CD4-positive, alpha-beta memory T cell (primary cell): Measurements from ENCODE around the gene SMAD9. TPM values are rescaled to one million over a fixed set of nuclear protein-coding genes. Genes with fewer than 3 reads are reported as not detected.

Experiments
- CTCF ChIA-PET: fragments of 350-600 bp; sonication (Branson Sonifier 250); formaldehyde crosslinking; loops from one replicate; lab custom pipeline; 2021; ENCODE audit warnings: inconsistent platforms; ENCODE audit not compliant: partially characterized antibody; lab: Charles Lee
- POLR2A ChIA-PET: fragments of 350-600 bp; sonication (Branson Sonifier 250); formaldehyde crosslinking; loops from one replicate; lab custom pipeline; 2021; ENCODE audit not compliant: partially characterized antibody; lab: Charles Lee
- DNase-seq, 5 donors: peaks; one replicate each; pipeline versions ENCODE4 v3.0.0 to v3.0.0-alpha.2; 2020 to 2022; ENCODE audit warnings: mixed read lengths in 1 of 5
- H3K27ac ChIP-seq: one replicate; pipeline ENCODE4 v1.7.0; 2013; ENCODE audit warnings: low read depth, low read length
- H3K27me3 ChIP-seq: 2 replicates; pipeline ENCODE4 v1.7.0; 2013; ENCODE audit warnings: mild to moderate bottlenecking, low read length, moderate library complexity; ENCODE audit not compliant: insufficient read depth
- H3K36me3 ChIP-seq: 2 replicates; pipeline ENCODE4 v1.7.0; 2013; ENCODE audit warnings: mild to moderate bottlenecking, low read length, moderate library complexity; ENCODE audit not compliant: insufficient read depth
- H3K4me1 ChIP-seq: 2 replicates; pipeline ENCODE4 v1.7.0; 2013; ENCODE audit warnings: mild to moderate bottlenecking, low read length, moderate library complexity; ENCODE audit not compliant: insufficient read depth
- H3K4me3 ChIP-seq, 2 donors: one replicate each; pipeline ENCODE4 v1.7.0; 2013; ENCODE audit warnings: low read length in 2 of 2, mild to moderate bottlenecking in 1 of 2
- H3K9me3 ChIP-seq, 2 donors: one replicate each; pipeline ENCODE4 v1.7.0; 2013; ENCODE audit warnings: low read length in 2 of 2, control low read depth in 1 of 2; ENCODE audit not compliant: control insufficient read depth in 1 of 2
- H3K27ac Mint-ChIP-seq, 7 donors: one replicate each; pipeline ENCODE4 v1.8.0; 2020 to 2021; ENCODE audit warnings: mixed read lengths in 7 of 7, mild to moderate bottlenecking in 6 of 7, inconsistent platforms in 3 of 7, moderate library complexity in 3 of 7
- H3K27me3 Mint-ChIP-seq, 2 donors: one replicate each; pipeline ENCODE4 v1.8.0; 2020 to 2021; ENCODE audit warnings: mixed read lengths in 2 of 2
- H3K36me3 Mint-ChIP-seq, 2 donors: one replicate each; pipeline ENCODE4 v1.8.0; 2020 to 2021; ENCODE audit warnings: mixed read lengths in 2 of 2, inconsistent platforms in 1 of 2, mild to moderate bottlenecking in 1 of 2
- H3K4me1 Mint-ChIP-seq, 4 donors: one replicate each; pipeline ENCODE4 v1.8.0; 2020 to 2021; ENCODE audit warnings: mixed read lengths in 4 of 4, mild to moderate bottlenecking in 1 of 4
- H3K4me3 Mint-ChIP-seq, 8 donors: one replicate each; pipeline ENCODE4 v1.8.0; 2020 to 2021; ENCODE audit warnings: mixed read lengths in 8 of 8, mild to moderate bottlenecking in 7 of 8, moderate library complexity in 6 of 8, inconsistent platforms in 3 of 8
- H3K9me3 Mint-ChIP-seq, 8 donors: one replicate each; pipeline ENCODE4 v1.8.0; 2020 to 2021; ENCODE audit warnings: mixed read lengths in 8 of 8, mild to moderate bottlenecking in 5 of 8, inconsistent platforms in 3 of 8, moderate library complexity in 1 of 8
- intact Hi-C: fragments of 100-400 bp; cut with micrococcal nuclease; formaldehyde crosslinking; loops from one replicate; pipeline ENCODE4 v1.15.1; 2023
- polyA plus RNA-seq, 2 donors: library from polyadenylated mRNA; unstranded; fragments of 300-500 nt; fragmentation: Illumina TruSeq; gene quantifications; one replicate each; pipeline ENCODE4 v1.2.3, GENCODE V29; 2021
- total RNA-seq, 2 experiments: library from RNA; stranded (reverse); gene quantifications; one replicate each; pipeline ENCODE4 v1.2.3, GENCODE V29; 2021

SMAD9 gene
- total and polyA plus RNA-seq, 4 experiments from 2014 or later: 0.10 TPM; not detected in 3

- Histone ChIP-seq H3K4me3 (no peak overlapping the region), H3K27ac (no peak overlapping the region), H3K4me1 (no peaks in the 10 kb centered on the region), H3K9me3 (no peaks in the 10 kb centered on the region), H3K27me3 (no peaks in the 10 kb centered on the region), H3K36me3 (no peaks in the 10 kb centered on the region)
- Mint-ChIP-seq H3K4me1 (peaks cover 0 to 2% (median 0%) of the 10 kb centered on the region in 4 donors), H3K36me3 (no peaks in the 10 kb centered on the region), H3K27ac (peak overlapping the region in 1 of 7 donors; percentile 28), H3K9me3 (no peaks in the 10 kb centered on the region), H3K4me3 (no peak overlapping the region), H3K27me3 (peaks cover 7 to 8% of the 10 kb centered on the region in 2 donors)
- ChIA-PET POLR2A (no interaction called here), CTCF (no interaction called here)
- no peak for DNase-seq
- intact Hi-C loops: no loop called here
Measured at GRCh38 chr13:36850790-36851438, 69.1 kb downstream of the SMAD9 start.

DNA sequence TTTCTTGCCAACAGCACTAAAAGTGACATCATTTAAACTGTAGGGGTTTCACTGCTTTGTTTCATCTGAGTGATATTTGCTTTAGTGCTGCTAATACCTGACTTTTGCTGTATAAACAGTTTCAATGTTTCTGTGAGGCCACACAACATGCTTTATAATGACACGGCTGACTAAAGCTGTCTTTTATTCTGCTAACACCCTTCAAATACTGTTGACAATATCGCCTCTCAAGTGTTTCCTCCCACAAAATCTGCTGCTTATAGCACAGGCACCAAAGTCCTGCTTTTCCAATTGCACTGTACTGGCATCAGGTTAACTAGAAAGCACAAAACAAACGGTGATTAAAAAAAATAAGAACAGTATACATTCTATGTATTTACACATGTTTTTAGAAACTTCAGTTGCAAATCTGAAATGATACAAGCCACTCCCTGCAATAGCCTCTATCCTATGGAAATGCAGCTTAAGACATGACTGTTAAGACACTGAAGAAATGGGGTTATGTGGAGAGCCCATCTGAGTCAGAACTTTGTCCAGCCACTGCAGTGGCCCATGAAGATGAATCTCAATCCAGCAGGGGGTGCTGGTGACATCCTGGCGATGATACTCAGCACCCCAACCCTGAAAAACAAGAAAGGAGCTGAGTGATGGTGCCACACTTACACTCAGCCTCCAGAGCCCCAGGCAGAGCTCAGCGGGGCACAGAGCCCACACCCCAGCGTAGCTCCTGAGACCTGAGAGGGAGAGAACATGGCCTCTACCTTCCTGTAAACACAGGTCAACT, 71.6 kb downstream of the SMAD9 start:
- H3K36me3 ChIP-seq: no peaks in the 10 kb centered on the region
- H3K27ac Mint-ChIP-seq: no peak overlapping the region
- no peaks in the 10 kb centered on the region for H3K36me3 Mint-ChIP-seq
- intact Hi-C loops: no loop called here
- no peak overlapping the region for H3K27ac ChIP-seq
- no peak overlapping the region for H3K4me3 Mint-ChIP-seq
- no peaks in the 10 kb centered on the region for H3K9me3 ChIP-seq
- POLR2A ChIA-PET: no interaction called here
- no peaks in the 10 kb centered on the region for H3K27me3 ChIP-seq
- no peak for DNase-seq
- peaks cover 7% of the 10 kb centered on the region in 2 donors for H3K27me3 Mint-ChIP-seq
- H3K4me1 ChIP-seq: no peaks in the 10 kb centered on the region
- H3K4me3 ChIP-seq: no peak overlapping the region
- CTCF ChIA-PET: no interaction called here
- peaks cover 0 to 2% (median 0%) of the 10 kb centered on the region in 4 donors for H3K4me1 Mint-ChIP-seq
- H3K9me3 Mint-ChIP-seq: no peaks in the 10 kb centered on the region

- Histone ChIP-seq H3K36me3 (no peaks in the 10 kb centered on the region), H3K27me3 (no peaks in the 10 kb centered on the region), H3K4me3 (no peak overlapping the region), H3K27ac (no peak overlapping the region), H3K9me3 (no peaks in the 10 kb centered on the region), H3K4me1 (no peaks in the 10 kb centered on the region)
- H3K4me1 Mint-ChIP-seq: peaks cover 0 to 2% (median 0%) of the 10 kb centered on the region in 4 donors
- no peak for DNase-seq
- ChIA-PET CTCF (no interaction called here), POLR2A (no interaction called here)
- peaks cover 7% of the 10 kb centered on the region in 2 donors for H3K27me3 Mint-ChIP-seq
- no peaks in the 10 kb centered on the region for H3K36me3 Mint-ChIP-seq
- intact Hi-C loops: no loop called here
- H3K9me3 Mint-ChIP-seq: no peaks in the 10 kb centered on the region
- H3K4me3 Mint-ChIP-seq: no peak overlapping the region
- no peak overlapping the region for H3K27ac Mint-ChIP-seq
Measured at GRCh38 chr13:36847606-36848005, 72.4 kb downstream of the SMAD9 start.

DNA sequence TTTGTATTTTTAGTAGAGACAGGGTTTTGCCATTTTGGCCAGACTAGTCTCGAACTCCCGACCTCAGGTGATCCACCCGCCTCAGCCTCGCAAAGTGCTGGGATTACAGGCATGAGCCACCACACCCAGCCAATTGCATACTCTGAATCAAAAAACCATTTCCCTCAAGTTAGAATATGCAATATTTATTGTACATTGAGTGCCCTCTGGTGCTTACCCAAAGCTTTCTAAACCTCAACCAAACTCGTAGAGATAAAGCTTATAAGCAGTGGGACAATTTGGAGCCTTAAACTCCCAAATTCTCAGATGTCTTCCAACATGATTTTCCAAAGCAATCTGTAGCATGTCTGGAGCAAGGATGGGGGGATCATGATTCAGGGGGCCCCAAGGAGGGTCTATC, 78.6 kb downstream of the SMAD9 start:
- no peak overlapping the region for H3K4me3 ChIP-seq
- peak overlapping the region in 1 of 7 donors; percentile 17 for H3K27ac Mint-ChIP-seq
- intact Hi-C loops: loop anchor here (5.0 kb wide), 1 partner anchor 419 kb away; no protein-coding TSS in a partner anchor

GRCh38 chr13:36840718-36841250, 79.3 kb downstream of the SMAD9 start:
- ChIA-PET CTCF (interaction anchor here (1.1 kb wide), 1 partner anchor 9 kb away, joined by 5 read pairs; no protein-coding TSS in a partner anchor), POLR2A (no interaction called here)
- no peaks in the 10 kb centered on the region for H3K27me3 Mint-ChIP-seq
- no peaks in the 10 kb centered on the region for H3K9me3 ChIP-seq
- no peaks in the 10 kb centered on the region for H3K27me3 ChIP-seq
- H3K27ac Mint-ChIP-seq: no peak overlapping the region
- no peak for DNase-seq
- peaks cover 0 to 5% of the 10 kb centered on the region in 2 donors for H3K36me3 Mint-ChIP-seq
- H3K4me3 ChIP-seq: no peak overlapping the region
- H3K4me1 ChIP-seq: no peaks in the 10 kb centered on the region
- H3K9me3 Mint-ChIP-seq: no peaks in the 10 kb centered on the region
- intact Hi-C loops: loop anchor here (5.0 kb wide), 1 partner anchor 418 kb away; no protein-coding TSS in a partner anchor
- peaks cover 0 to 3% (median 0%) of the 10 kb centered on the region in 4 donors for H3K4me1 Mint-ChIP-seq
- no peaks in the 10 kb centered on the region for H3K36me3 ChIP-seq
- H3K4me3 Mint-ChIP-seq: no peak overlapping the region
- H3K27ac ChIP-seq: no peak overlapping the region

More for the DNA sequence above, 78.6 kb downstream of the SMAD9 start:
- POLR2A ChIA-PET: no interaction called here
- Mint-ChIP-seq H3K9me3 (no peaks in the 10 kb centered on the region), H3K27me3 (no peaks in the 10 kb centered on the region), H3K36me3 (peaks cover 0 to 2% of the 10 kb centered on the region in 2 donors), H3K4me3 (no peak overlapping the region), H3K4me1 (peaks cover 0 to 3% (median 0%) of the 10 kb centered on the region in 4 donors)
- no peaks in the 10 kb centered on the region for H3K4me1 ChIP-seq
- no peaks in the 10 kb centered on the region for H3K27me3 ChIP-seq
- no peaks in the 10 kb centered on the region for H3K9me3 ChIP-seq
- no peaks in the 10 kb centered on the region for H3K36me3 ChIP-seq
- H3K27ac ChIP-seq: no peak overlapping the region
- no peak for DNase-seq
- CTCF ChIA-PET: interaction anchor here (1.1 kb wide), 1 partner anchor 9 kb away, joined by 5 read pairs; no protein-coding TSS in a partner anchor

DNA sequence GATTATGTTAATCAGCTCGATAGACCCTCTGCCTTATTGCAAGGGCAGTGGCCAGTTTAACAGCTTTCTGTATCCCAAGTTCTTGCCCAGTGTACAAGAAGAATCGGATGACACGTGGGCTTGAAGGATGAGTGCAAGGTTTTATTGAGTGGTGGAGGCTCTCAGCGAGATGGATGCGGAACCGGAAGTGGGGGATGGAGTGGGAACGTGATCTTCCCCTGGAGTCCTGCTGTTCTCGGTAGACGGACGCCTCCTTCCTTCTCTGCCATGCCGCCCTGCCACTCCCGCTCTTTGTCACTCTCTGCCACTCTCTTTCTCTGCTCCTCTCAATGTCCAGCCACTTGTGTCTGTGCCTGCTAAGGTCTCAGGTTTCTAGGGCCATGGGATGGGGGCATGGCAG, 80.1 kb downstream of the SMAD9 start:
- no peak overlapping the region for H3K4me3 ChIP-seq
- Mint-ChIP-seq H3K4me1 (peaks cover 0 to 3% (median 0%) of the 10 kb centered on the region in 4 donors), H3K9me3 (no peaks in the 10 kb centered on the region), H3K4me3 (no peak overlapping the region), H3K36me3 (peaks cover 0 to 5% of the 10 kb centered on the region in 2 donors), H3K27ac (no peak overlapping the region), H3K27me3 (no peaks in the 10 kb centered on the region)
- H3K27ac ChIP-seq: no peak overlapping the region
- H3K9me3 ChIP-seq: no peaks in the 10 kb centered on the region
- no peaks in the 10 kb centered on the region for H3K36me3 ChIP-seq
- POLR2A ChIA-PET: no interaction called here
- no peaks in the 10 kb centered on the region for H3K4me1 ChIP-seq
- CTCF ChIA-PET: no interaction called here
- H3K27me3 ChIP-seq: no peaks in the 10 kb centered on the region
- intact Hi-C loops: loop anchor here (5.0 kb wide), 1 partner anchor 418 kb away; no protein-coding TSS in a partner anchor
- DNase-seq: no peak

GRCh38 chr13:36839281-36839680, 80.8 kb downstream of the SMAD9 start:
- H3K4me3 Mint-ChIP-seq: no peak overlapping the region
- Histone ChIP-seq H3K27ac (no peak overlapping the region), H3K9me3 (no peaks in the 10 kb centered on the region), H3K36me3 (no peaks in the 10 kb centered on the region), H3K4me1 (no peaks in the 10 kb centered on the region), H3K4me3 (no peak overlapping the region), H3K27me3 (no peaks in the 10 kb centered on the region)
- H3K9me3 Mint-ChIP-seq: no peaks in the 10 kb centered on the region
- no peak for DNase-seq
- ChIA-PET CTCF (no interaction called here), POLR2A (no interaction called here)
- peaks cover 0 to 5% of the 10 kb centered on the region in 2 donors for H3K36me3 Mint-ChIP-seq
- H3K4me1 Mint-ChIP-seq: peaks cover 0 to 3% (median 0%) of the 10 kb centered on the region in 4 donors
- H3K27me3 Mint-ChIP-seq: no peaks in the 10 kb centered on the region
- H3K27ac Mint-ChIP-seq: no peak overlapping the region
- intact Hi-C loops: no loop called here
